Vagina (tissue), 2 donors: ENCODE measurements around the gene NUFIP2.

Experiments used
- CTCF ChIP-seq, 3 experiments: fragments of 450-650 bp in 2 of 3; fragments of 200-600 bp in 1 of 3; sonication (generic) in 1 of 3; IDR thresholded peaks; one replicate each; pipeline ENCODE4 v1.5.1; 2017 to 2019; ENCODE audit warnings: antibody characterized with exemption in 3 of 3, mild to moderate bottlenecking in 2 of 3, moderate library complexity in 2 of 3
- POLR2A ChIP-seq, 2 donors: fragments of 450-650 bp; IDR thresholded peaks; one replicate each; pipeline ENCODE4 v1.6.1; 2017; ENCODE audit warnings: antibody characterized with exemption in 2 of 2, mild to moderate bottlenecking in 2 of 2, moderate library complexity in 2 of 2

GRCh38 chr17:29257756-29258155 is 36.2 kb downstream of the NUFIP2 start:
- TF ChIP-seq CTCF (IDR thresholded peaks at IDR 0.05) (no peak), POLR2A (IDR thresholded peaks at IDR 0.05) (no peak)
